T follicular helper cell (primary cell): ENCODE results near the gene GSN.

Experiments
- DNase-seq: peaks from one replicate; pipeline ENCODE4 v3.0.0-alpha.2; 2020; ENCODE audit warnings: low read depth

Gene GSN

DNA sequence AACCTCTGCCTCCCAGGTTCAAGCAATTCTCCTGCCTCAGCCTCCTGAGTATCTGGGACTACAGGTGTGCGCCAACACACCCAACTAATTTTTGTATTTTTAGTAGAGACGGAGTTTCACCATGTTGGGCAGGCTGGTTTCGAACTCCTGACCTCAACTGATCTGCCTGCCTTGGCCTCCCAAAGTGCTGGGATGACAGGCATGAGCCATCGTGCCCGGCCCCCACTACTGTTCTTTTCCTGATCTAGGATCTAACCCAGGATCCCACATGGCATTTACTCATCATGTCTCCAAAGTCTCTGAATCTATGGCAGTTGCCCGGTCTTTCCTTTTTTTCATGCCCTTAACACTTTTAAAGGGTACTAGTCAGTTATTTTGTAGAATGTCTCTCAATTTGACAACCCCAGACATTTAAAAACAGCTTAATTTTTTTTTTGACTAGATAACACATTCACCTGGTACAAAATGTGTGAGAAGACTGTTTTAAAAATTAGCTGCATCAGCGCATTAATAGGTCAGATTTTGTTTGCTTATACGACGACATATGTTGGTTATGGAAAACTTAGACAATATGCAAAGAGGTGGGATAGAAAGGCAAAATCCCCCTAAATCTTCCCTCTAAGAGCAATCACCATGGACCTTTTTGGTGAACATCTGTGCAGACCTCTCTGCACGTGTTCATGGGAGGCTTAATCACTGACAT is 55.6 kb downstream of the GSN start:
- no peak for DNase-seq

DNA sequence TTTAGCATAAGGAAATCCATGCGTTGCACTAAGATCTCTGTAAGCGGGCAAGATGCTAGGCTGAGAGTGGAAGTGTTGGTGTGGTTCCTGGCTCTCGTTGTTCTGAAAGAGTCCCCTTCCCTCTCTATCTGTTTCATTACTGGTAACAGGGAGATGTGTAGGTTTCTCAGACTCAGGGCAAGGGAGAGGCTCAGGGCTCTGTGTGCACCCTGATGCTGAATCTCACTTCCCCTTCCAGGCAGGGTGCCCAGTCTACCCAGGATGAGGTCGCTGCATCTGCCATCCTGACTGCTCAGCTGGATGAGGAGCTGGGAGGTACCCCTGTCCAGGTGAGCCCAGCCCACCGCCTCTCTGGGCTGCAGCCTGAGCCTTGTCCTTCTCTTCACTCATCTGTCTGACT is 56.4 kb downstream of the GSN start:
- DNase-seq = no peak

DNA sequence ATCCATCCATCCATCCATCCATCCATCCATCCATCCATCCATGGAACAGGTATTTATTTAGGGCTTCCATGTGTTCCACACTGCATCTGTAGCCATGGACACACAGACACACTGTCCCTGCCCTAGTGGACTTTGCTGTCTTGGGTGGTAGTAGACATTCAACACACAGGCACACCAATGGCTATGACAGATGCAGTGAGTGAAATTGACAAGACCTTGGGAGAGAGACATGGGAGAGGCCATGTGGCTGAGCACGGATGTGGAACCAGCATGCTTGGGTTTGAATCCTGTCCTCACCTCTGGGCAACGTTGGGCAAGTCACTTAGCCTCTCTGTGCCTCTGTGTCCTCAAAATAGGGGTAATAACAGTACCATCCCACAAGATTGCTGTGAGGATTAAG is 56.8 kb downstream of the GSN start:
- DNase-seq = no peak

DNA sequence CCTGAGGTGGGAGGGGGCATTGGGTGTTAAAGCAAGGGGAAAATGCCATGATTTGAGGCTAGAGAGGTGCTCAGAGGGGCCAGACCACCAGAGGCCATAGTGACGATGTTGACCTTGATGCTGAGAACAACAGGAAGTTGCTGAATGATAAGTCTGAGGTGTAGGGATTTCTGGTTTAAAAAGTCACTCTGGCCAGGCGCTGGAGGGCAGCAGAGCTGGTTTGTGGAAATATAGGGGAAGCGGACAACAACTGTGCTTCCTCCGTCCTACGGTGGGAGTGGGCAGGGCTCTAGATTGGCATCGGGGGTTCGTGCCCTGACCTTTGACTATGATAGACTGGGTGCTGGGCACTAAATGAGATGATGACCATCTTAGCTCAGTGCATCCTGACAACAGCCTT is 57.4 kb downstream of the GSN start:
- DNase-seq = no peak

DNA sequence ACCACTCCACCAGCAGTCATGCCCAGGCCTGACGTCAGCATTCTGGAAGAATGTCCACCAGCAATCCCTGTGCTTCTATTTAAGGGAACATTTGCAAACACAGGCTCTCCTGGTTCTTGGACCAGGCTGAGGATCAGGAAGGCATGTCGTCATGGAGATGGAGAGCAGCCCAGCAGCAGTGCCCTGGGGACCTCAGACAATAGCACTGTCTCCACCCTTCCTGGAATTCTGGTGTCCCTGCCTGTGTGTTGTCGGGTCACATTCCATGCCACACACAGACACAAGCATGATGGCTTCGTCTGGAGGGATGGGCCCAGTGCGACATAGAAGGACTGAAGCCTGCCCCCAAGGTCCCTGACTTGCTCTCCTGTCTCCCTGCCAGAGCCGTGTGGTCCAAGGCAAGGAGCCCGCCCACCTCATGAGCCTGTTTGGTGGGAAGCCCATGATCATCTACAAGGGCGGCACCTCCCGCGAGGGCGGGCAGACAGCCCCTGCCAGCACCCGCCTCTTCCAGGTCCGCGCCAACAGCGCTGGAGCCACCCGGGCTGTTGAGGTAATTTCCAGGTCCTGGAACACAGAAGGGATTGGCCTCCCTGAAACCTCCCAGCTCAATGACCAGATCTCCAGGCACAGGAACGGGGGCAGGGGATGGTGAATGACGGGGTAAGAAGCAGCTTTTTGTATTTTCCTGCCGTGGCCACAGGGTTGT is 58.3 kb downstream of the GSN start:
- no peak for DNase-seq

DNA sequence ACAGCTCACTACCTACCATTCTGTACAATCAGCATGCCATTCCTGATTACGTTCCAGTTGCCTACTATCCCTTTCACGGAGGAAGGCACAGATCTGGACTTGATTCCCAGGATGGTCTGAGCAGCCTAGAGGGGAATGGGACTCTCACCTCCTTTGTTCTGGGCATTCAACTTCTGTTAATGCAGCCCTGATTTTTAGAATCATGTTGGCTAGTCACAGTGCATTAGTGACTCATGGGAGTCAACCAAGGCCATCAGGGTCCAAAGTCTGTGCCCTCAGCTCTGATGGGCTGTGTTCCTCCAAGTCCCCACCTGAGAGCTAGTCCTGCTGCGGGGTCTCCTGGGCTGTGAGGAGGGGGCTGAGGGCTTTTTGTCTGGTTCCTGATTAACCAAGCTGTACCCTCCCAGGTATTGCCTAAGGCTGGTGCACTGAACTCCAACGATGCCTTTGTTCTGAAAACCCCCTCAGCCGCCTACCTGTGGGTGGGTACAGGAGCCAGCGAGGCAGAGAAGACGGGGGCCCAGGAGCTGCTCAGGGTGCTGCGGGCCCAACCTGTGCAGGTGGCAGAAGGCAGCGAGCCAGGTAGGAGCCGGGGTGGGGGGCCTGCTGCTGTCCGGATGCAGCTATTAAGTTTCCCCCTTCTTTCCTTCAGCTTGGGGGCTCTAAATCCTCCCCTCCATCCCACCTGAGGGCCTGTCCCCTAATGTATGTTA is 59.1 kb downstream of the GSN start:
- DNase-seq = no peak

DNA sequence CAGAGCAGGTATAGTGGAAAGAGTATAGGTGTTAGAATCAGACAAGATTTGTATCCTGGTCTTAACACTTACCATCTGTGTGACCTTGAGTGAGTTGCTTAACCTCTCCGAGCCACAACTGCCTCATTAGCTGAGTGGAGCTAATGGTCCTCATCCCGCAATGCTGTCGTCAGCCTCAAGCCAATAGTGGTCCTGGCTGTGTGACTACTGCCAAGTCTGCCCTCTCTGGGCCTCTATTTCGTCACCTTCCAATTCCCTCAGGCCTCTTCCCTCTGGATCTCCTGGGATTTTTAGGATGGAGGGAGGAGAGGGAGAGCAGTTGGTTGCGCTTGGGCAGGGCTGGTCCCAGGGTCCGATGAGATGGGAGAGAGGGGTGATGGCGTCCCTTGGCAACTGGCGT is 60.5 kb downstream of the GSN start:
- DNase-seq = no peak

DNA sequence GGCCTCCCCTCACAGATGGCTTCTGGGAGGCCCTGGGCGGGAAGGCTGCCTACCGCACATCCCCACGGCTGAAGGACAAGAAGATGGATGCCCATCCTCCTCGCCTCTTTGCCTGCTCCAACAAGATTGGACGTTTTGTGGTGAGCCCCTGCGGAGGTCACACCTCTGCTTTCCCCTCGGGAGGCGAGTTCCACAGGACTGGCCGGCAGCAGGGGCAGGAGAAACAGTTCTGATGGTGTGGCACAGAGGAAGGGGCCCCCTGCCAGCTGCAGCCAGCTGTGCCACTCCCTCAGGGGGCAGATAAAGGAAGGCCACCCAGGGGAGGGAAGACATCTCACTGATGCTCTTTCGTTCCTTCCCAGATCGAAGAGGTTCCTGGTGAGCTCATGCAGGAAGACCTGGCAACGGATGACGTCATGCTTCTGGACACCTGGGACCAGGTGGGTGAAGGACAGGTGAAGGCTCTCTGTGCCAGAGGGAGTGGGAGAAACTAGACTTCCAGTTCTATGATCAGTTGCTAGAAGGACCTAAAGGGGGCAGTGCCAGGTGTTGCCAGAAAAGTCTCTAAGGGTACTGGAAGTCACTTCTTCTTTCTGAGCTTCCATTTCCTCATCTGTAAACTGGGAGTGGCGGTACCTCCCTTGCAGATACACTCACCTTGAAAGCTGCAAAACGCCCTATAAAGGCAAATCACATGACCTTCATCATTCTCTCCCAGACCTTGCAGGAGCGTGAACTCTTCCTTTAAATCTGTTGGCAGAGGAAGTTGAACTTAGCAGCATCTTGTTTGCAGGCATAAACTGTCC is 61.1 kb downstream of the GSN start:
- no peak for DNase-seq

DNA sequence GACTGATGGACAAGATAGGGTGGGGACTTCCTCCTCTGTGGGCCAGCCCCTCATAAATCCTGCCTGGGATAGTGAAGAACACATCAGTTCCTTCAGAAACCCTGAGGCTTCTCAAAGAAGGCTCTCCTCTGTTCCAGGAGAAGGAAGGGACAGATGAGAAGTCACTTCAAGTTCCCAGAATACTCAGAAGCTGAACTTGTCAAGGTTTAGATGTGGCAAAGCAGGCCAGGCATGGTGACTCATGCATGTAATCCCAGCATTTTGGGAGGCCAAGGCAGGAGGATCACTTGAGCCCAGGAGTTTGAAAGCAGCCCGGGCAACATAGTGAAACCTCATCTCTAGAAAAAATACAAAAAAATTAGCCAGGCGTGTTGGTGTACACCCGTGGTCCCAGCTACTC is 63.6 kb downstream of the GSN start:
- DNase-seq = no peak

DNA sequence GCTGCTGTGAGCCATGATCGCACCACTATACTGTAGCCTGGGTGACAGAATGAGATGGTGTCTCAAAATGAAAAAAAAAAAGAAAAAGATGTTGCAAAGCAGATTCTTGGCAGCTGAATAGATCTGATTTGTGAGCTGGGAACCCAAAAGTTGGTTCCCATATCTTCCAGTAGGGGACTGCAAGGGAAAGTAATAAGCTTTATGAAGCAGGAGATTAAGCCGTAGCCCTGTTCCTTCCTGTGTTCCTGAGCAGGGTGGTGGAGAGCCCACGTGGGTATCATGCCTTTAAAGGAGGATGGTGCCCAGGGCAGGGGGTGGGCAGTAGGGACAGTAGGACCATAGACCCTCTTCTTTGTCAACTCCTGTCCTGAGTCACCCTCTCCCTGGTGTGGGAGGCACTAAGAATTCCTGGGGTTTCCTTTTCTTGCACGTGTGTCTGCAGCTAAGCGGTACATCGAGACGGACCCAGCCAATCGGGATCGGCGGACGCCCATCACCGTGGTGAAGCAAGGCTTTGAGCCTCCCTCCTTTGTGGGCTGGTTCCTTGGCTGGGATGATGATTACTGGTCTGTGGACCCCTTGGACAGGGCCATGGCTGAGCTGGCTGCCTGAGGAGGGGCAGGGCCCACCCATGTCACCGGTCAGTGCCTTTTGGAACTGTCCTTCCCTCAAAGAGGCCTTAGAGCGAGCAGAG is 64.2 kb downstream of the GSN start:
- DNase-seq = no peak

DNA sequence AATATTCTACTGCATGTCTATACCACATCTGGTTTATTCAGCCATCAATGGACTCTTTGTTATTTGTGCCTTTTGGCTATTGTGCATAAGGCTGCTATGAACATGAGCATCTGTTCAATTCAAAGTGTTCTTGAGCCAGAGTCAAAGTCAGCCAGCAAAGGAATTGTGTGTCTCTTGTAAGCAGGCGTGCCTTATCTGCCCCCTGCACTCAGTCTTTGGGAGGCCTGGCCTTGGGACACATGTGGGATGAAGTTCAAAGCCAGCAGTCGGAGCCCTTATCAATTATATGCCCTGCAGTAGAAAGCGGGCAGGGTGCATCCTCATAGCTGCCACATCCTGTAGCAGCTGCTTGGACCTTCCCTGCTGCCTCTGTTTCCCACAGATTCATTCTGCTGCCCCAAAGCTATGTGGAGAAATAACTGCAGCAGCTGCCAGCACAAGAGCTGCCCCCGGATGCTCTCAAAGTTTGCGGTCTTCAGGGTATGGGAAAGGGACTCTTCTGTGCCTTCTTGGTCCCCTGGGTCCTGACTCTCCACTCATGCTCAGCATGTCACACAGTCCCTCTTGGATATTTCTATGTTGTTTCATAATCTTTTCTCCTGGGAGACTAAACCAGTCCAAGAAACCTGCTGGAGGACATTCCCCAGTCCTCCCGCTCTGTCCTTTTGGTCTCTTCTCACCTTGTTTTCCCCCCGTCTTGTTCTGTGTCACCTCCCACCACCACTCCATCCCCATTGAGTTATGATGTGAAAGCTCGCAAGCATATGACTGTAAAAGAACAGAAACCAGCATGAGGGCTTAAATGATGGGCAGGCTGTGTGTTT is 66.2 kb downstream of the GSN start:
- no peak for DNase-seq

DNA sequence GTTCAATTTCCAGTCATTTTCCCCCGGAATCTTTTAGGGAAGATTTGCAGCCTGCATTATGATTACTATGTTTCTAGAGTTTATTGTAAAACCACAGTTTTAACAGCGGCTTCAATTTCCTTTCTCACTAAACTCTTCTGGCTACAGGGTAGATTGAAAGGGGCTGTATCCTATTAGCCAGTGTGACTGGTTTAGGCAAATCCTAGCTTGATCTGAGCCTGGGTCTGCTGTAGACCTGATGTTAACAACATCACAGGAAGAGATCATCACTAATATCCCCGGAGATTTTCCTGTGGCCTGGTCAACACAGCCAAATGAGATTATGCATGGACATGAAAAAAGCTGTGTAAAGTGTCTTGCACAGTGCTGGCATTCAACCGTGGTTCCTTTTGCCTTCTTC is 68.7 kb downstream of the GSN start:
- no peak for DNase-seq

DNA sequence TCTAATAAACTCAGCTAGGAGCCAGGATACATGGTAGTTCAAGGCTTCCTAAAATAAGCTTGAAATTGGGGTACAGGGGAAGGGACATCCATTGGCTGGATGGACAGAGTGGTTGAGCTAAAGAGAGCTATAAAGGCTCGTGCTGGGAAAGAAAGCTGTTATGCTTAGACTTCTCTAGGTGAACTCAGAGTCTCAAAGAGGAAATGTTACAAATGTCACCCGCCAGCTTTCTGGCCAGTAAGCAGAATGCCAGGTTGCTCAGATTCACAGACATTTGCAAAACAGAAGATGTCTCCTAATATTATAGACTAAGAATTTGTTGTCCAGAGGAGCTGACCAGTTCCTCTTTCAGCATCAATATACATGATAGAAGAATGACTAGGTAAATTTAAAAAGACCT is 71.5 kb downstream of the GSN start:
- DNase-seq = no peak

DNA sequence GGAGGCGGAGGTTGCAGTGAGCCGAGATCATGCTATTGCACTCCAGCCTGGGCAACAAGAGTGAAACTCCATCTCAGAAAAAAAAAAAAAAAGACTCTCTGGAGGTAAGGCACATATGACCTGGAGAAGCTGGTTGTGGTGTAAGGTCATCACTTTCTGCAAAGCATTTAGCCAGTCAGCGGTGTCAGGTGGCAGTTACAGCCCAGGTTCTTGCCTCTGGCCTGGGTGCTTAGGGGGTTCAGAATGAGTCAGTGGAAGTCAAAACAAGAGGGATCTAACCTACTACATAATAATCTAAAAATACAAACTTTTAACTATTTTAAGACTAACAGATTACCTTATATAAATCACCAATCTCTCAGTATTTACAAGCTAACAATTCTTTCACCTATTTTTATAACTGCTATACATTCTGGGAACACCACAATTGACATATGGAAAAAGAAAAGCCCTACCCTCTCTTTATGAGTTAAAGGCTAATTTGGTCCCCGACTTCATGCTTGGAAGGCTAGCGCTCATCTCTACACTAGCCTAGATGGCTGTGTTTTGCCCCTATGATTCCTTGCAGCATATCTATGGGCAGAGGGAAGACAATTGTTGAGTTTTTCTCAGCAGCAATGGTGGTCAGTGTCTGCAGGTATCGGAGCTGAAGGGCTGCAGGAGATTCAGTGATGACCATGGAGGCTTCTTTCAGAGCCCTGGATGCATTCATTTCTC is 72.9 kb downstream of the GSN start:
- no peak for DNase-seq

DNA sequence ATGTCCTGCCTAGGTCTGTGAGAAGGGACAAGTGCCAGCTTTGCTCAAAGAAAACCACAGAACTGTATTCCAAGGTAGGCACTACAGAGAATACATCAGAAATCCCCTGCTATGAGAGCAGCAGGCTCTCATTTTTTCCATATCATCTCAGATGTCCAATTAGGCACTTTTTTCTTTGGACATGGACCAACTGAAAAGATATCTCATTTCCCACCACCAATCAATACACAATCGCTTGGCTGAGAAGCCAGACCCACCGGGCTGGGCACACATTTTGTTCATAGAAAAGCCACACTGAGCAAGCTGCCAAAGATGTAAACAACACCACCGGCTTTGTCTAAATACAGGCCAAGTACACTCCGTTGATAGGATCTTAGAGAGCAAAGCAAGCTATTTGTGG is 76.2 kb downstream of the GSN start:
- no peak for DNase-seq

DNA sequence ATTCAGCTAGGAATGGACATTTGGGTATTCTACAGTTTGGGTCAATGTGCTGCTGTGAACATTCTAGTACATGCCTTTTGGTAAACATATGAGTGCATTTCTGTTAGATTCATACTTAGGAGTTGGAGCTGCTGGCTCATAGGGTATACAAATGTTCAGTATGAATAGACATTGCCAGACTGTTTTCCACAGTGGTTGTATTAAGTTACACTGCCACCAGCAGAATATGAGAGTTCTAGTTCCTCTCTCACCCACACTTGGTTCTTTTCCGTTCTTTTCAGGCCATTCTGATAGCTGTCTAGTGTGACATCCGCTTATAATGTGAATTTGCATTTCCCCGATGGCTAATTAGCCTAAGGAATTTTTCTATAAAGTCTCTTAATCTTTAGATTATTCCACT is 77.1 kb downstream of the GSN start:
- DNase-seq = no peak

DNA sequence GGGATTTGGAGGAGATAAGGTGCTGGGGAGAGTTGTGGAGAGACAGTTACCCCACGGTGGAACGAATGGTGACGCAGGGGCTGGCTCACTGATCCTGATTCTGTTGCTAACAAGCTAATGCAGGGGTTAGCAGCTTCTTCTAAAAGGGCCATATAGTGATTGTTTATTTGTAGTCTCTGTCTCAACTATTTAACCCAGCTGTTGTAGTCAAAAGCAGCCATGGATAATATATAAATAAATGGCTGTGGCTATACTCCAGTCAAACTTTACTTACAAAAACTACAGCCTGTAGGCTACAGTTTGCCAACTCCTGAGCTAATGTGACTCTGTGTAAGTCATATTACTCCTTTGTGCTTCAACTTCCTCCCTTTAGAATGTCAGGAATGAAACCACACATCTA is 80.3 kb downstream of the GSN start:
- DNase-seq = no peak

DNA sequence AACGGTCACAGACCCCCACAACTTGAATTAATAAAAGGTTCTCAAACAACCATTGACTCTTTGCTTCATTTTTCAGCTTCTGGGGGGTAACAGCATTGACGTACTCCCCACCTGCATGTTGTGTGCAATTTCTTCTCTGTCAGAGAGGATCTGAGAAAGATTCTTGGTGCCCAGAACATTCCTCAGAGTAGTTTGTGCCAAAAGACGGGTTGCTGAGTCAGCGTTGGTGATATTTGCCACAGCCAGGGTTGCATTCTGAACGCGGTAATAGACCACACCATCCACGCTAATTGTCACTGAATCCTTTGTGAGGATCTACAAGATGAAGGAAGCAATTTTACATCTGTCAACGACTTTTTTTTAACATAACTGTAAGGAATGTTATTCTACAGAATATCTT is 81.0 kb downstream of the GSN start:
- no peak for DNase-seq

DNA sequence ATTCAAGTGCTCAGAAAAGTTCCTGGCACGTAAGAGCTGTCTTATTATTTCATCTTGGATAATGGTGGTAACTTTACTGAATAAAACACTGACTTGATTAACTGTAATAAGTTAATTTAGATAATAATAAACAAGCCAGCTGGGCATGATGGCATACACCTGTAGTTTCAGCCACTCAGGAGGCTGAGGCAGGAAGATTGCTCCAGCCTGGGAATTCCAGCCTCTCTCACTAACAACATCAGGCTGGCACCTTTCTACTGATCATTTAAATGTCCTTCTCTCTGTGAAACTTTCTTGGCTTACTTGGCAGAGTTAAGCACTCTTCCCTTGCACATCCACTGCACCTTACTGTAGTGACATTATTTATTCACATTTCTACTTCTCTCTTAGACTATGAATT is 82.1 kb downstream of the GSN start:
- no peak for DNase-seq

DNA sequence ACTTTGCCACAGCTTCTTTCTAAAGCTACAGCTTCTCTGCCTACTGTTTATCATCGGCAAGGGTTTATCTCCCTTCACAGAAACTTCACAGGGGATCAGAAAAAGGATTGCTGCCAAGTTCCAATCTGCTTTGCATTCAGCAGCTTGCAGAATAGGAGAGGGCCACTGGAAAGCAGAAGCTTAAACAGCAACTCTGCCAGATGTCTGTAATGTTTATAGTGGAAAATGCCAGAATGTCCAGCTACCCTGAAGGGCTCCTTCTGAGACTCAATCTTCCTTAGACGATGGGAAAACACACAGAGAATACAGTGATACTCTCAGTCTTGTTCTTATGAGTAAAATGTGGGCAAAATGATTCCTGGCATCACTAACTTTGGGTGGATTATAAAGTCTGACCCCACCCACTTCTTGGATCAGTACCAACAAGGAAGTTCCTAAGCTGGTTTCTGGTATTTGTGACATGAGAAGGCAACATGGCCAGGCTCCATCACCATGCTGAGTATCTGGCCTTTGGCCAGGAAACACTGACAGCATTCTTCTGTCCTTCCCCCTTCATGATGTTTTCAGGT is 83.1 kb downstream of the GSN start:
- no peak for DNase-seq
